Breast epithelium (tissue), 4 donors: ENCODE data around the gene CCL26. TPM values are rescaled to one million over a fixed set of nuclear protein-coding genes. Genes with fewer than 3 reads are reported as not detected.
"Not testable (repeated sequence)": the region's sequence is repeated elsewhere in the genome, so short reads cannot be mapped to it uniquely, and the experiment has no call there.

ENCODE experiments used
- DNase-seq, 2 donors: peaks; one replicate each; pipeline ENCODE4 v3.0.0-alpha.2; 2019; ENCODE audit warnings: low spot score in 2 of 2
- H3K27ac ChIP-seq, 2 donors: fragments of 200-600 bp; sonication (generic) in 1 of 2; one replicate each; pipeline ENCODE4 v1.5.1; 2016 to 2019; ENCODE audit warnings: mild to moderate bottlenecking in 1 of 2
- H3K27me3 ChIP-seq, 2 donors: fragments of 200-600 bp; sonication (generic) in 1 of 2; one replicate each; pipeline versions ENCODE4 v1.5.1 to v1.6.0; 2017 to 2019; ENCODE audit warnings: control low read depth in 1 of 2, mild to moderate bottlenecking in 1 of 2
- H3K36me3 ChIP-seq: fragments of 200-600 bp; one replicate; pipeline ENCODE4 v1.5.1; 2019
- H3K4me1 ChIP-seq, 2 donors: fragments of 200-600 bp; sonication (generic); one replicate each; pipeline ENCODE4 v1.5.1; 2016 to 2019; ENCODE audit warnings: control low read depth in 1 of 2
- H3K4me3 ChIP-seq, 3 donors: fragments of 200-600 bp; sonication (generic); 1 replicate in 2 of 3; 2 replicates in 1 of 3; pipeline ENCODE4 v1.5.1; 2016 to 2019; ENCODE audit warnings: mild to moderate bottlenecking in 3 of 3, moderate library complexity in 2 of 3
- H3K9me3 ChIP-seq, 2 donors: fragments of 200-600 bp; sonication (generic) in 1 of 2; one replicate each; pipeline ENCODE4 v1.5.1; 2016 to 2019; ENCODE audit warnings: control low read depth in 1 of 2
- POLR2A ChIP-seq: fragments of 450-650 bp; IDR thresholded peaks from one replicate; pipeline ENCODE4 v1.6.1; 2016; ENCODE audit warnings: antibody characterized with exemption, mild to moderate bottlenecking, moderate library complexity
- POLR2AphosphoS5 ChIP-seq, 3 donors: sonication (generic); formaldehyde crosslinking; IDR thresholded peaks; one replicate each; pipeline ENCODE4 v1.6.1; 2017; ENCODE audit warnings: antibody characterized with exemption in 3 of 3
- intact Hi-C: fragments of 100-400 bp; cut with DNase I; formaldehyde crosslinking; loops from one replicate; pipeline ENCODE4 v1.15.1; 2023; ENCODE audit warnings: low total_unique reads
- total RNA-seq, 3 donors: library from RNA; depleted of rRNA; stranded (reverse); fragments of >200 nt; gene quantifications; one replicate each; pipeline ENCODE4 v1.1.0, GENCODE V29; 2016
- TF ChIP-seq, protein P1 (sequence below), 3 donors: fragments of 450-650 bp; IDR thresholded peaks; one replicate each; pipeline ENCODE4 v1.5.1; 2016 to 2017; ENCODE audit warnings: antibody characterized with exemption in 3 of 3, mild to moderate bottlenecking in 3 of 3, moderate library complexity in 3 of 3

The CCL26 gene
- total RNA-seq, 3 donors from 2014 or later = 0.59 to 1.3 TPM; not detected in 1

DNA sequence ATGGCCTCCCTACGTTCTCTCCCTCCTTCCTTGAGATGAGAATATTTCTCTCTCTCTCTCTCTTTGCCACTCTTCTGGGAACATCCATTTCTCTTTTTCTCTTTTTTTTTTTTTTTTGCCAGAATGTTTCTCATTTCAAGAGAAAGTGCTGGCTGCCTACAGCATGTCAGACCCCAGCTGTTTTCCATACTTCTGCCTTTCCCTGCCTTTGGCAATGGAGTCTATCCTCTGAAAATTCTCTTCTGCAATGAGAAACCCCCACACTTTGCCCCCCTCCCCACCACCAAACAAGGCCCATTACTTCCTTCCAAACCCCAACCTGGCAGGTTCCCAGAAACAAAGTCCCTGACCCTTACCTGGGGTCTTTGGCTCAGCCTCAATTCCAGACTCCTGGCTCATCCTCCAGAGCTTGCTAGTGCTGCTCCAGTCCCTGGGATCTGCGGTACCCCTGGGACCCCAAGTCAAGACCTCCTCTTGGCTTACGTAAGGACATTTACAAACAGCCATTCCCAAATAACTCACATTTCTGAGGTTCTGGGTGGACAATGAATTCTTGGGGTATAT, 17.4 kb upstream of the CCL26 start:
- Histone ChIP-seq H3K9me3 (no peaks in the 10 kb centered on the region), H3K4me1 (no peaks in the 10 kb centered on the region)
- DNase-seq = no peak

DNA sequence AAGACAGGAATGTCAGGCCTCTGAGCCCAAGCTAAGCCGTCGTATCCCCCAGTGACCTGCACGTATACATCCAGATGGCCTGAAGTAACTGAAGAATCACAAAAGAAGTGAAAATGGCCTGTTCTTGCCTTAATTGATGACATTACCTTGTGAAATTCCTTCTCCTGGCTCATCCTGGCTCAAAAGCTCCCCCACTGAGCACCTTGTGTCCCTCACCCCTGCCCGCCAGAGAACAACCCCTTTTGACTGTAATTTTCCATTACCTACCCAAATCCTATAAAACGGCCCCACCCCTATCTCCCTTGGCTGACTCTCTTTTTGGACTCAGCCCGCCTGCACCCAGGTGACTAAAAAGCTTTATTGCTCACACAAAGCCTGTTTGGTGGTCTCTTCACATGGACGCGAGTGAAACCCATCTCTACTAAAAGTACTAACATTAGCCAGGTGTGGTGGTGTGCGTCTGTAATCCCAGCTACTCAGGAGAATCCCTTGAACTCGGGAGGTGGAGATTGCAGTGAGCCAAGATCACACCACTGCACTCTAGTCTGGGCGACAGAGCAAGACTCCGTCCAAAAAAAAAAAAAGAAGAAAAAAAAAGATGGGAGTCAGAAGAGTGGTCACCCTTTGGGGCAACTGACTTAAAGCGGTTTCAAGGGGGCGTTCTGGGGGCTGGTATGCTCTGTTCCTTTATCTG, 16.3 kb upstream of the CCL26 start:
- not testable (repeated sequence) for H3K36me3 ChIP-seq, H3K27ac ChIP-seq, H3K9me3 ChIP-seq, DNase-seq, H3K27me3 ChIP-seq, H3K4me1 ChIP-seq, H3K4me3 ChIP-seq
- intact Hi-C loops = loop anchor here (10.0 kb wide), 1 partner anchor 1524 kb away; no protein-coding TSS in a partner anchor

More for the DNA sequence above, 17.4 kb upstream of the CCL26 start:
- Histone ChIP-seq H3K4me3 (no peak overlapping the region), H3K27ac (no peak overlapping the region), H3K27me3 (no peaks in the 10 kb centered on the region), H3K36me3 (no peaks in the 10 kb centered on the region)
- no peak for TF ChIP-seq POLR2AphosphoS5 (IDR thresholded peaks at IDR 0.05)
- TF ChIP-seq, protein P1, sequence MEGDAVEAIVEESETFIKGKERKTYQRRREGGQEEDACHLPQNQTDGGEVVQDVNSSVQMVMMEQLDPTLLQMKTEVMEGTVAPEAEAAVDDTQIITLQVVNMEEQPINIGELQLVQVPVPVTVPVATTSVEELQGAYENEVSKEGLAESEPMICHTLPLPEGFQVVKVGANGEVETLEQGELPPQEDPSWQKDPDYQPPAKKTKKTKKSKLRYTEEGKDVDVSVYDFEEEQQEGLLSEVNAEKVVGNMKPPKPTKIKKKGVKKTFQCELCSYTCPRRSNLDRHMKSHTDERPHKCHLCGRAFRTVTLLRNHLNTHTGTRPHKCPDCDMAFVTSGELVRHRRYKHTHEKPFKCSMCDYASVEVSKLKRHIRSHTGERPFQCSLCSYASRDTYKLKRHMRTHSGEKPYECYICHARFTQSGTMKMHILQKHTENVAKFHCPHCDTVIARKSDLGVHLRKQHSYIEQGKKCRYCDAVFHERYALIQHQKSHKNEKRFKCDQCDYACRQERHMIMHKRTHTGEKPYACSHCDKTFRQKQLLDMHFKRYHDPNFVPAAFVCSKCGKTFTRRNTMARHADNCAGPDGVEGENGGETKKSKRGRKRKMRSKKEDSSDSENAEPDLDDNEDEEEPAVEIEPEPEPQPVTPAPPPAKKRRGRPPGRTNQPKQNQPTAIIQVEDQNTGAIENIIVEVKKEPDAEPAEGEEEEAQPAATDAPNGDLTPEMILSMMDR (IDR thresholded peaks at IDR 0.05) = no peak
- no peak for TF ChIP-seq POLR2A
- intact Hi-C loops = loop anchor here (10.0 kb wide), 1 partner anchor 1525 kb away; no protein-coding TSS in a partner anchor

DNA sequence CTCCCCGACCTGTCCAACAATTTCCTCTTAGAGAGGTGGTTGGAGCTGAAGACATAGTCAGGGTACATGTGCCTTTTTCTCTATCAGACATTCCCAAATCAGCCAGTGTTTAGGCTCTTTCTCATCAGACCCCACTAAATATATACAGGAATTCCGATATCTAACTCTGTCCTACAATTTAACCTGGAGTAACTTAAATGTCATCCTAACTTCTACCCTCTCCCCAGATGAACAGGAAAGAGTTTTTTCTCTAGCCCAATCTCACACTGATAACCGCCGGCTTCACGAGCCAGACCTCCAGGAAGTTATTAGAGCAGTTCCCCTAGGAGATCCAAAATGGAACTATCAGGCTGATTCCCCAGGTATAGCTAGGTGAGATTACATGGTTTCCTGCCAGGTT, 11.0 kb upstream of the CCL26 start:
- H3K9me3 ChIP-seq, H3K36me3 ChIP-seq, DNase-seq, H3K4me3 ChIP-seq, H3K27me3 ChIP-seq, H3K27ac ChIP-seq, H3K4me1 ChIP-seq: not testable (repeated sequence)
- intact Hi-C loops = loop anchor here (10.0 kb wide), 1 partner anchor 1518 kb away; no protein-coding TSS in a partner anchor

DNA sequence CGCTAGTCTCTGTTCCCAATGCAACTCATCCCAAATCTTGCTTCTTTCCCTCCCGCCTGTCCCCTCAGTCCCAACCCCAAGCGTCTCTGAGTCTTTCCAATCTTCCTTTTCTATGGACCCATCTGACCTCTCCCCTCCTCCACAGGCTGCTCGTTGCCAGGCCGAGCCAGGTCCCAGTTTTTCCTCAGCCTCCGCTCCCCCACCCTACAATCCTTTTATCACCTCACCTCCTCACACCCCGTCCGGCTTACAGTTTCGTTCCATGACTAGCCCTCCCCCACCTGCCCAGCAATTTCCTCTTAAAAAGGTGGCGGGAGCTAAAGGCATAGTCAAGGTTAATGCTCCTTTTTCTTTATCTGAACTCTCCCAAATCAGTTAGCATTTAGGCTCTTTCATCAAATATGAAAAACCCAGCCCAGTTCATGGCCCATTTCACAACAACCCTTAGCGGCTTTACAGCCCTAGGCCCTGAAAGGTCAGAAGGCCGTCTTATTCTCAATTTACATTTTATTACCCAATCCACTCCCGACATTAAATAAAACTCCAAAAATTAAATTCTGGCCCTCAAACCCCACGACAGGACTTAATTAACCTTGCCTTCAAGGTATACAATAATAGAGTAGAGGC, 8.7 kb upstream of the CCL26 start:
- not testable (repeated sequence) for DNase-seq, H3K27me3 ChIP-seq, H3K36me3 ChIP-seq, H3K4me3 ChIP-seq, H3K4me1 ChIP-seq, H3K27ac ChIP-seq, H3K9me3 ChIP-seq
- intact Hi-C loops = loop anchor here (10.0 kb wide), 1 partner anchor 1516 kb away; no protein-coding TSS in a partner anchor

DNA sequence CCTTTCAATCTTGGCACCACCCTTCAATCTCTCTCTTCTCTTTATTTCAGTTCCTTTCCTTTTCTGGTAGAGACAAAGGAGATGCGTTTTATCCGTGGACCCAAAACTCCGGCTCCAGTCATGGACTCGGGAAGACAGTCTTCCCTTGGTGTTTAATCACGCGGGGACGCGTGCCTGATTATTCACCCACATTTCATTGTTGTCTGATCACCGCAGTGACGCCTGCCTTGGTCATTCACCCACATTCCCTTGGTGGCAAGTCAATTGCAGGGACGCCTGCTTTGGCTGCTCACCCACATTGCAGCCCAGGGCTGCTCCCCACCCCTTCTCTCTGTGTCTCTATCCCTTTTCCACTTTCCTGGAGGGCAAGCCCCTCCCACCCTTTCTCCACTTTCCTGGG, 7.5 kb upstream of the CCL26 start:
- H3K27ac ChIP-seq, DNase-seq, intact Hi-C loops, H3K4me3 ChIP-seq, H3K36me3 ChIP-seq, H3K9me3 ChIP-seq, H3K4me1 ChIP-seq, H3K27me3 ChIP-seq: not testable (repeated sequence)

DNA sequence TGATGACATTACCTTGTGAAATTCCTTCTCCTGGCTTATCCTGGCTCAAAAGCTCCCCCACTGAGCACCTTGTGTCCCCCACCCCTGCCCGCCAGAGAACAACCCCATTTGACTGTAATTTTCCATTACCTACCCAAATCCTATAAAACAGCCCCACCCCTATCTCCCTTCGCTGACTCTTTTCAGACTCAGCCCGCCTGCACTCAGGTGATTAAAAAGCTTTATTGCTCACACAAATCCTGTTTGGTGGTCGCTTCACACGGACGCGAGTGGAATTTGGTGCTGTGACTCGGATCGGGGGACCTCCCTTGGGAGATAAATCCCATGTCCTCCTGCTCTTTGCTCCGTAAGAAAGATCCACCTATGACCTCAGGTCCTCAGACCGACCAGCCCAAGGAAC, 7.0 kb upstream of the CCL26 start:
- H3K9me3 ChIP-seq, H3K27ac ChIP-seq, H3K4me1 ChIP-seq, H3K36me3 ChIP-seq, DNase-seq, intact Hi-C loops, H3K4me3 ChIP-seq, H3K27me3 ChIP-seq: not testable (repeated sequence)

DNA sequence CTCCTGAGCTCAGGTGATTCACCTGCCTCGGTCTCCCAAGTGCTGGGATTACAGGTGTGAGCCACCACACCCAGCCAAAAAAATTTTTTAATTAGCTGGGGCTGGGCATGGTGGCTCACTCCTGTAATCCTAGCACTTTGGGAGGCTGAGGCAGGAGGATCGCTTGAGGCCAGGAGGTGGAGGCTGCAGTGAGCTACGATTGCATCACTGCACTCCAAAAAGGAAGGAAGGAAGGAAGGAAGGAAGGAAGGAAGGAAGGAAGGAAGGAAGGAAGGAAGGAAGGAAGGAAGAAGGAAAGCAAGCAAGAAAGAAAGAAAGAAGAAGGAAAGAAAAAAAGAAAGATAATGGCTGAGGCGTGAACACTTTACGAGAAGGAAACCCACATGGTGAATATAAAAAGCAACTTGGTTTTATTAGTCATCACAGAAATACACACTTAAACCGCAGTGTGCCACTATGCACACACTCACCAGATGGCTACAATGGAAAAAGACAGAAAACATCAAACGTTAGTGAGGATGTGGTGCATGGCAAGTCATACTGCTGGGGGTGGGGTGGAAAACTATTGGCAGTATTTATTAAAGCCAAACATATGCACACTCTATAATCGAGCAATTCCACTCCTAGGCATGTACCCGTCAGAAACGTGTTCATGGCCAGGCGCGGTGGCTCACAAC, 4.4 kb upstream of the CCL26 start:
- intact Hi-C loops = no loop called here
- Histone ChIP-seq H3K27me3 (no peaks in the 10 kb centered on the region), H3K27ac (no peak overlapping the region), H3K4me1 (no peaks in the 10 kb centered on the region), H3K4me3 (no peak overlapping the region), H3K9me3 (no peaks in the 10 kb centered on the region), H3K36me3 (no peaks in the 10 kb centered on the region)
- DNase-seq = no peak
- TF ChIP-seq, protein P1 (IDR thresholded peaks at IDR 0.05) = no peak
- TF ChIP-seq POLR2A (no peak), POLR2AphosphoS5 (IDR thresholded peaks at IDR 0.05) (no peak)

DNA sequence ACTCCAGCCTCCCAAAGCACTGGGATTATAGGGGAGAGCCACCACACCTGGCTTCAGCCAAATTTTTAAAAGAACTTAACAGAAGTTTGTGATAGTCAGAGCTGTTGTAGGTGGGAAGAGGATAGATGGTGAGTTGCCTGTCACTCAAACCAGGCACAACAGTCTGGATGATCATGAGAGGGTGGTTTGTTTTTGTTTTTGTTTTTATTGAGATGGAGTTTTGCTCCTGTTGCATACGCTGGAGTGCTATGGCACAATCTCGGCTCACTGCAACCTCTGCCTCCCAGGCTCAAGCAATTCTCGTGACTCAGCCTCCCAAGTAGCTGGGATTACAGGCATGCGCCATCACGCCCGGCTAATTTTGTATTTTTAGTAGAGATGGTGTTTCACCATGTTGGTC, 1.9 kb upstream of the CCL26 start:
- H3K4me3 ChIP-seq, intact Hi-C loops, H3K27ac ChIP-seq, H3K36me3 ChIP-seq, H3K27me3 ChIP-seq, H3K4me1 ChIP-seq, H3K9me3 ChIP-seq, DNase-seq: not testable (repeated sequence)
